Measurements from ENCODE around the gene PLEKHO2. TPM values are rescaled to one million over a fixed set of nuclear protein-coding genes. Genes with fewer than 3 reads are reported as not detected.

The PLEKHO2 gene
- polyA plus RNA-seq, 2 of the 4 experiments (the other 2 are of a cell fraction) = 2.8 to 3.9 TPM

GRCh38 chr15:64888336-64888735 lies 46.6 kb downstream of the PLEKHO2 start:
- CTCF ChIA-PET = interaction anchor here (0.8 to 2.3 kb wide), 4 partner anchors 11 to 158 kb away, joined by 3 to 8 read pairs (median 4); no protein-coding TSS in a partner anchor
- no peaks in the 10 kb centered on the region for H3K9me3 ChIP-seq
- peaks cover 15% of the 10 kb centered on the region for H3K4me1 ChIP-seq
- ATAC-seq (no peak), DNase-seq (ENCODE audit: low read depth in 1 of 2, low spot score in 1 of 2) (no peak), FAIRE-seq (no peak)
- no peak overlapping the region for H3K4me2 ChIP-seq
- WGBS (ENCODE audit: missing lambda C conversion rate) = 81% methylated on average over 5 of the region's 6 CpGs
- POLR2A ChIA-PET = no interaction called here
- no peak overlapping the region for H3K4me3 ChIP-seq
- no peak for TF ChIP-seq HOXB5 (CRISPR knock-in tag; IDR thresholded peaks at IDR 0.05)
- no peak for TF ChIP-seq JUNB (IDR thresholded peaks at IDR 0.05)
- no peak for TF ChIP-seq BCL3 (IDR thresholded peaks at IDR 0.05)
- no peak for TF ChIP-seq NFE2L2 (conservative IDR thresholded peaks at IDR 0.05; ENCODE audit: low read length)
- TF ChIP-seq RFX5 (IDR thresholded peaks at IDR 0.05) = no peak
- no peak for TF ChIP-seq HEYL (CRISPR knock-in tag; IDR thresholded peaks at IDR 0.05)
- no peak for TF ChIP-seq SMC3 (IDR thresholded peaks at IDR 0.05)
- no peak for TF ChIP-seq HDAC2 (IDR thresholded peaks at IDR 0.05)
- TF ChIP-seq HOXA7 (CRISPR knock-in tag; IDR thresholded peaks at IDR 0.05) = no peak
- TF ChIP-seq CHD2 (IDR thresholded peaks at IDR 0.05; ENCODE audit: low read length, partially characterized antibody) = no peak
- no peak for TF ChIP-seq MAFK (IDR thresholded peaks at IDR 0.05; ENCODE audit: partially characterized antibody)
- no peak for TF ChIP-seq FOXS1 (CRISPR knock-in tag; IDR thresholded peaks at IDR 0.05)
- TF ChIP-seq ZC3H11A (IDR thresholded peaks at IDR 0.05) = no peak
- no peak for TF ChIP-seq NR3C1 (IDR thresholded peaks at IDR 0.05)
- no peak for TF ChIP-seq HOXB13 (CRISPR knock-in tag; IDR thresholded peaks at IDR 0.05; ENCODE audit: low read depth)
- no peak overlapping the region for H3K27ac ChIP-seq

DNA sequence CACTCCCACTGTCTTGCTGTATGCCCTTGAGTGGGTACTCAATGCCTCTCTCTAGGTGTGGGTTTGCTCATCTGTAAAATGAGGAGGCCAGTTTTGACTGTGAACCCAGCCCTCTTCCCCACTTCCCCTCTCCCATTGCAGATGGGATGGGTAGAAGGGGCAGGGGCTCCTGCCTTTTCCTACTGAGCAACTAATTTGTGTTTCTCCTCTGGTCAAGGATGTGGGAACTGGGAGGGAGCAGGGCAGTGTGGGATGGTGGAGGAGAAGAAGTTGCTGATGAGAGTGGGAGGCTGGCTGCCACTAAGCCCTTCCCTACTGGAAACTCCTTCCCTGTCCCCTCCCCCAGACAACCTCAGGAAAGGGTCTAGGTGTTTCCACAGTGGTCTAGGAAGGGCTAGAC lies 49.8 kb downstream of the PLEKHO2 start:
- no peak for DNase-seq (ENCODE audit: low read depth in 1 of 2, low spot score in 1 of 2)
- H3K27ac ChIP-seq = no peak overlapping the region
- H3K9me3 ChIP-seq = no peaks in the 10 kb centered on the region
- no peaks in the 10 kb centered on the region for H3K4me1 ChIP-seq
- no peak for TF ChIP-seq KDM5A (IDR thresholded peaks at IDR 0.05)
- FAIRE-seq = no peak
- POLR2A ChIA-PET = no interaction called here
- H3K4me3 ChIP-seq = no peak overlapping the region
- CTCF ChIA-PET = no interaction called here
- no peak for ATAC-seq
- no peak overlapping the region for H3K4me2 ChIP-seq

GRCh38 chr15:64892847-64893403 lies 51.2 kb downstream of the PLEKHO2 start:
- no peak overlapping the region for H3K27ac ChIP-seq
- ChIA-PET CTCF (interaction anchor here (1.2 to 2.6 kb wide), 4 partner anchors 11 to 83 kb away, joined by 3 to 17 read pairs (median 8); no protein-coding TSS in a partner anchor), POLR2A (no interaction called here)
- no peak overlapping the region for H3K4me2 ChIP-seq
- ATAC-seq = no peak
- FAIRE-seq = no peak
- peaks cover 10% of the 10 kb centered on the region; the same call in 2 of the 3 replicates for H3K4me1 ChIP-seq
- no peaks in the 10 kb centered on the region for H3K9me3 ChIP-seq
- WGBS (ENCODE audit: missing lambda C conversion rate) = 94% methylated on average over 8 of the region's 8 CpGs
- H3K4me3 ChIP-seq = no peak overlapping the region
- DNase-seq (ENCODE audit: low read depth in 1 of 2, low spot score in 1 of 2) = no peak
- TF ChIP-seq HDAC2 (IDR thresholded peaks at IDR 0.05) (no peak), BCL3 (IDR thresholded peaks at IDR 0.05) (no peak), CBX2 (IDR thresholded peaks at IDR 0.05; ENCODE audit: borderline replicate concordance, low read depth) (no peak), CHD4 (IDR thresholded peaks at IDR 0.05; ENCODE audit: borderline replicate concordance) (no peak), TFCP2L1 (CRISPR knock-in tag; IDR thresholded peaks at IDR 0.05) (no peak), HOXB13 (CRISPR knock-in tag; IDR thresholded peaks at IDR 0.05; ENCODE audit: low read depth) (no peak), KDM5A (IDR thresholded peaks at IDR 0.05) (no peak), FOSL2 (IDR thresholded peaks at IDR 0.05) (no peak), FOSL2 (CRISPR knock-in tag; IDR thresholded peaks at IDR 0.05) (no peak), EHF (CRISPR knock-in tag; IDR thresholded peaks at IDR 0.05) (no peak), JUNB (IDR thresholded peaks at IDR 0.05) (no peak), MAZ (IDR thresholded peaks at IDR 0.05; ENCODE audit: borderline replicate concordance, low read depth, low read length) (no peak), MYC (IDR thresholded peaks at IDR 0.05; ENCODE audit: borderline replicate concordance, low read length) (no peak), POLR2A (IDR thresholded peaks at IDR 0.05; ENCODE audit: low read length) (no peak), CTCF (IDR thresholded peaks at IDR 0.05) (no peak), PBX3 (IDR thresholded peaks at IDR 0.05) (no peak)
- TF ChIP-seq, protein P1, sequence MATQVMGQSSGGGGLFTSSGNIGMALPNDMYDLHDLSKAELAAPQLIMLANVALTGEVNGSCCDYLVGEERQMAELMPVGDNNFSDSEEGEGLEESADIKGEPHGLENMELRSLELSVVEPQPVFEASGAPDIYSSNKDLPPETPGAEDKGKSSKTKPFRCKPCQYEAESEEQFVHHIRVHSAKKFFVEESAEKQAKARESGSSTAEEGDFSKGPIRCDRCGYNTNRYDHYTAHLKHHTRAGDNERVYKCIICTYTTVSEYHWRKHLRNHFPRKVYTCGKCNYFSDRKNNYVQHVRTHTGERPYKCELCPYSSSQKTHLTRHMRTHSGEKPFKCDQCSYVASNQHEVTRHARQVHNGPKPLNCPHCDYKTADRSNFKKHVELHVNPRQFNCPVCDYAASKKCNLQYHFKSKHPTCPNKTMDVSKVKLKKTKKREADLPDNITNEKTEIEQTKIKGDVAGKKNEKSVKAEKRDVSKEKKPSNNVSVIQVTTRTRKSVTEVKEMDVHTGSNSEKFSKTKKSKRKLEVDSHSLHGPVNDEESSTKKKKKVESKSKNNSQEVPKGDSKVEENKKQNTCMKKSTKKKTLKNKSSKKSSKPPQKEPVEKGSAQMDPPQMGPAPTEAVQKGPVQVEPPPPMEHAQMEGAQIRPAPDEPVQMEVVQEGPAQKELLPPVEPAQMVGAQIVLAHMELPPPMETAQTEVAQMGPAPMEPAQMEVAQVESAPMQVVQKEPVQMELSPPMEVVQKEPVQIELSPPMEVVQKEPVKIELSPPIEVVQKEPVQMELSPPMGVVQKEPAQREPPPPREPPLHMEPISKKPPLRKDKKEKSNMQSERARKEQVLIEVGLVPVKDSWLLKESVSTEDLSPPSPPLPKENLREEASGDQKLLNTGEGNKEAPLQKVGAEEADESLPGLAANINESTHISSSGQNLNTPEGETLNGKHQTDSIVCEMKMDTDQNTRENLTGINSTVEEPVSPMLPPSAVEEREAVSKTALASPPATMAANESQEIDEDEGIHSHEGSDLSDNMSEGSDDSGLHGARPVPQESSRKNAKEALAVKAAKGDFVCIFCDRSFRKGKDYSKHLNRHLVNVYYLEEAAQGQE (IDR thresholded peaks at IDR 0.05) = no peak
